HEK293T (cell line): ENCODE measurements around the gene PTRH1.

Experiments
- CTCF ChIA-PET: fragments of 350-600 bp; formaldehyde crosslinking; extraction: SDS; loops from one replicate; lab custom pipeline; 2021; ENCODE audit warnings: antibody characterized with exemption, inconsistent platforms; lab: Yijun Ruan, JAX
- POLR2A ChIA-PET: fragments of 350-600 bp; formaldehyde crosslinking; extraction: SDS; loops from one replicate; lab custom pipeline; 2020; ENCODE audit warnings: antibody characterized with exemption, inconsistent platforms; lab: Yijun Ruan, JAX
- DNase-seq: peaks from one replicate; pipeline ENCODE4 v3.0.0; 2012; ENCODE audit warnings: mixed read lengths; ENCODE audit errors: extremely low spot score
- ARNT ChIP-seq: fragments of 450-650 bp; IDR thresholded peaks from 2 replicates; pipeline ENCODE4 v1.6.1; 2017; ENCODE audit warnings: mild to moderate bottlenecking
- BHLHE40 ChIP-seq: fragments of 450-650 bp; IDR thresholded peaks from 2 replicates; pipeline ENCODE4 v1.6.1; 2016; ENCODE audit warnings: mild to moderate bottlenecking, moderate library complexity, borderline replicate concordance
- CTBP1 ChIP-seq: fragments of 450-650 bp; IDR thresholded peaks from 2 replicates; pipeline ENCODE4 v1.6.1; 2016; ENCODE audit warnings: borderline replicate concordance
- ELF4 ChIP-seq: fragments of 450-650 bp; IDR thresholded peaks from 2 replicates; pipeline ENCODE4 v1.6.1; 2017; ENCODE audit warnings: antibody characterized with exemption
- FOXA1 ChIP-seq: fragments of 450-650 bp; IDR thresholded peaks from 2 replicates; pipeline ENCODE4 v1.6.1; 2016; ENCODE audit warnings: mild to moderate bottlenecking
- FOXK2 ChIP-seq: fragments of 450-650 bp; IDR thresholded peaks from 2 replicates; pipeline ENCODE4 v1.6.1; 2016; ENCODE audit warnings: mild to moderate bottlenecking
- FOXM1 ChIP-seq: fragments of 450-650 bp; IDR thresholded peaks from 2 replicates; pipeline ENCODE4 v1.6.1; 2017; ENCODE audit warnings: mild to moderate bottlenecking, borderline replicate concordance
- HDGF ChIP-seq: fragments of 450-650 bp; IDR thresholded peaks from 2 replicates; pipeline ENCODE4 v1.6.1; 2017; ENCODE audit warnings: antibody characterized with exemption, borderline replicate concordance
- L3MBTL2 ChIP-seq: fragments of 450-650 bp; conservative IDR thresholded peaks from 2 replicates; pipeline ENCODE4 v1.6.1; 2016; ENCODE audit warnings: mild to moderate bottlenecking
- LEF1 ChIP-seq: fragments of 450-650 bp; IDR thresholded peaks from 2 replicates; pipeline ENCODE4 v1.6.1; 2017; ENCODE audit warnings: mild to moderate bottlenecking, borderline replicate concordance
- NFRKB ChIP-seq: fragments of 450-650 bp; IDR thresholded peaks from 2 replicates; pipeline ENCODE4 v1.6.1; 2016; ENCODE audit warnings: mild to moderate bottlenecking, moderate library complexity
- PKNOX1 ChIP-seq: fragments of 450-650 bp; IDR thresholded peaks from 2 replicates; pipeline ENCODE4 v1.6.1; 2016
- SP1 ChIP-seq: fragments of 450-650 bp; IDR thresholded peaks from 2 replicates; pipeline ENCODE4 v1.6.1; 2017
- SUZ12 ChIP-seq: fragments of 450-650 bp; IDR thresholded peaks from 2 replicates; pipeline ENCODE4 v1.6.1; 2016; ENCODE audit warnings: mild to moderate bottlenecking
- TARDBP ChIP-seq: fragments of 450-650 bp; IDR thresholded peaks from 2 replicates; pipeline ENCODE4 v1.6.1; 2016
- ZNF384 ChIP-seq: fragments of 450-650 bp; IDR thresholded peaks from 2 replicates; pipeline ENCODE4 v1.6.1; 2016

Gene PTRH1

GRCh38 chr9:127680846-127681245, 34.6 kb downstream of the PTRH1 start:
- no peak for TF ChIP-seq NFRKB
- TF ChIP-seq HDGF: no peak
- no peak for TF ChIP-seq LEF1
- TF ChIP-seq FOXK2: no peak
- TF ChIP-seq PKNOX1: no peak
- TF ChIP-seq ARNT: no peak
- no peak for TF ChIP-seq ZNF384
- no peak for TF ChIP-seq CTBP1
- TF ChIP-seq SP1: no peak
- no peak for TF ChIP-seq ELF4
- TF ChIP-seq FOXM1: no peak
- no peak for TF ChIP-seq TARDBP
- no peak for TF ChIP-seq SUZ12
- no peak for DNase-seq
- CTCF ChIA-PET: no interaction called here
- POLR2A ChIA-PET: interaction anchor here (0.9 kb wide), 1 partner anchor 148 kb away, joined by 3 read pairs; no protein-coding TSS in a partner anchor

GRCh38 chr9:127680226-127680625, 35.2 kb downstream of the PTRH1 start:
- ChIA-PET POLR2A (interaction anchor here (0.5 to 0.9 kb wide), 2 partner anchors 110 to 147 kb away, joined by 3 read pairs; no protein-coding TSS in a partner anchor), CTCF (no interaction called here)

GRCh38 chr9:127679506-127679905, 36.0 kb downstream of the PTRH1 start:
- ChIA-PET CTCF (no interaction called here), POLR2A (interaction anchor here (0.5 kb wide), 1 partner anchor 109 kb away, joined by 3 read pairs; no protein-coding TSS in a partner anchor)

More at GRCh38 chr9:127680226-127680625, 35.2 kb downstream of the PTRH1 start:
- no peak for TF ChIP-seq ELF4
- no peak for TF ChIP-seq SUZ12
- TF ChIP-seq PKNOX1: no peak
- no peak for TF ChIP-seq ARNT
- no peak for TF ChIP-seq L3MBTL2
- no peak for TF ChIP-seq LEF1
- TF ChIP-seq FOXM1: no peak
- TF ChIP-seq NFRKB: no peak
- TF ChIP-seq FOXK2: no peak
- no peak for TF ChIP-seq FOXA1
- TF ChIP-seq BHLHE40: no peak
- no peak for TF ChIP-seq CTBP1
- DNase-seq: no peak

GRCh38 chr9:127676638-127677037, 38.8 kb downstream of the PTRH1 start:
- no peak for DNase-seq
- ChIA-PET CTCF (no interaction called here), POLR2A (no interaction called here)

More at GRCh38 chr9:127679506-127679905, 36.0 kb downstream of the PTRH1 start:
- TF ChIP-seq BHLHE40: no peak
- no peak for TF ChIP-seq PKNOX1
- TF ChIP-seq LEF1: no peak
- no peak for TF ChIP-seq FOXK2
- TF ChIP-seq SP1: no peak
- no peak for TF ChIP-seq ZNF384
- TF ChIP-seq CTBP1: no peak
- TF ChIP-seq ARNT: no peak
- no peak for TF ChIP-seq NFRKB
- TF ChIP-seq L3MBTL2: no peak
- no peak for TF ChIP-seq HDGF
- no peak for TF ChIP-seq TARDBP
- TF ChIP-seq FOXA1: no peak
- TF ChIP-seq SUZ12: no peak
- no peak for TF ChIP-seq FOXM1
- TF ChIP-seq ELF4: no peak
- DNase-seq: no peak

GRCh38 chr9:127673234-127673633, 42.2 kb downstream of the PTRH1 start:
- DNase-seq: no peak
- ChIA-PET POLR2A (no interaction called here), CTCF (no interaction called here)
- TF ChIP-seq PKNOX1 (no peak), ELF4 (no peak), FOXM1 (no peak), BHLHE40 (no peak), LEF1 (no peak), SUZ12 (no peak), SP1 (no peak), FOXK2 (no peak), NFRKB (no peak), HDGF (no peak), CTBP1 (no peak), ZNF384 (no peak), FOXA1 (no peak)

More at GRCh38 chr9:127676638-127677037, 38.8 kb downstream of the PTRH1 start:
- TF ChIP-seq ELF4 (no peak), LEF1 (no peak), FOXM1 (no peak), L3MBTL2 (no peak), SUZ12 (no peak), BHLHE40 (no peak), PKNOX1 (no peak), NFRKB (no peak)
